NB4 (cell line): ENCODE data around the gene STXBP1.

Source experiments
- DNase-seq: peaks from one replicate; pipeline ENCODE4 v3.0.0; 2010; ENCODE audit warnings: low read depth
- H3K4me3 ChIP-seq: one replicate; pipeline ENCODE4 v1.5.1; 2011; ENCODE audit warnings: mild to moderate bottlenecking, low read depth, low read length, moderate library complexity
- CTCF ChIP-seq: IDR thresholded peaks from one replicate; pipeline ENCODE4 v1.5.1; 2012; ENCODE audit warnings: low read depth, low read length
- MAX ChIP-seq: IDR thresholded peaks from 2 replicates; pipeline ENCODE4 v1.6.1; 2011; ENCODE audit warnings: low read depth, low read length
- MYC ChIP-seq: IDR thresholded peaks from 2 replicates; pipeline ENCODE4 v1.6.1; 2011; ENCODE audit warnings: low read depth, low read length
- POLR2A ChIP-seq: IDR thresholded peaks from 2 replicates; pipeline ENCODE4 v1.6.1; 2011; ENCODE audit warnings: mild to moderate bottlenecking; ENCODE audit not compliant: insufficient read length; ENCODE audit errors: extremely low read depth

STXBP1 gene

GRCh38 chr9:127730799-127731410 lies 118.8 kb downstream of the STXBP1 start:
- no peak for DNase-seq
- TF ChIP-seq POLR2A (no peak), MAX (no peak), MYC (no peak), CTCF (no peak)
- H3K4me3 ChIP-seq: no peak overlapping the region

- no peak overlapping the region for H3K4me3 ChIP-seq
- no peak for DNase-seq
- TF ChIP-seq POLR2A (no peak), MYC (no peak), CTCF (no peak), MAX (no peak)
Measured at GRCh38 chr9:127731938-127732337, 119.9 kb downstream of the STXBP1 start.

- TF ChIP-seq POLR2A (no peak), CTCF (no peak), MAX (no peak), MYC (no peak)
- DNase-seq: no peak
Measured at GRCh38 chr9:127732444-127732843, 120.4 kb downstream of the STXBP1 start.

GRCh38 chr9:127733614-127734013 lies 121.5 kb downstream of the STXBP1 start:
- no peak overlapping the region for H3K4me3 ChIP-seq
- DNase-seq: no peak
- TF ChIP-seq CTCF (no peak), MYC (no peak), POLR2A (no peak), MAX (no peak)

More at GRCh38 chr9:127732444-127732843, 120.4 kb downstream of the STXBP1 start:
- H3K4me3 ChIP-seq: no peak overlapping the region

GRCh38 chr9:127734247-127734746 lies 122.2 kb downstream of the STXBP1 start:
- no peak for TF ChIP-seq CTCF
- TF ChIP-seq MYC: peak; percentile 98; the same call in 1 of the 2 replicates
- TF ChIP-seq MAX: peak; percentile 91
- TF ChIP-seq POLR2A: no peak
- H3K4me3 ChIP-seq: peak overlapping the region; percentile 55
- DNase-seq: no peak
